Brain microvascular endothelial cell (primary cell): Measurements from ENCODE around the gene KCND3.

ENCODE experiments used
- DNase-seq: peaks from one replicate; pipeline ENCODE4 v3.0.0-alpha.2; 2020
- H3K27ac ChIP-seq: fragments of 250-450 bp; sonication (Bioruptor Pico); 2 replicates; pipeline ENCODE4 v1.5.1; 2020; ENCODE audit warnings: mild to moderate bottlenecking, moderate library complexity
- H3K27me3 ChIP-seq: fragments of 250-450 bp; sonication (Bioruptor Pico); replicated peaks from 2 replicates; pipeline ENCODE4 v1.5.1; 2020; ENCODE audit warnings: mild to moderate bottlenecking
- H3K36me3 ChIP-seq: fragments of 250-450 bp; sonication (Bioruptor Pico); replicated peaks from 2 replicates; pipeline ENCODE4 v1.5.1; 2020; ENCODE audit warnings: mild to moderate bottlenecking
- H3K4me3 ChIP-seq: 2 replicates; pipeline ENCODE4 v1.5.1; 2011; ENCODE audit warnings: low read depth, mild to moderate bottlenecking, control low read depth, low read length, moderate library complexity
- CTCF ChIP-seq: IDR thresholded peaks from 2 replicates; pipeline ENCODE4 v1.5.1; 2011; ENCODE audit warnings: low read depth, mild to moderate bottlenecking, moderate library complexity, low read length, control low read depth, inconsistent platforms; ENCODE audit errors: missing control alignments
- in situ Hi-C: cut with HindIII; loops from 2 replicates; pipeline ENCODE4 v1.10.0; 2017; ENCODE audit warnings: low sequenced_read_pairs, low pct_ligation_motif_present

Gene KCND3

GRCh38 chr1:111961773-111962565, 27.5 kb downstream of the KCND3 start:
- no peaks in the 10 kb centered on the region for H3K27me3 ChIP-seq
- no peak for TF ChIP-seq CTCF
- no peak overlapping the region for H3K27ac ChIP-seq
- H3K36me3 ChIP-seq = no peaks in the 10 kb centered on the region
- no peak overlapping the region for H3K4me3 ChIP-seq
- in situ Hi-C loops = no loop called here
- DNase-seq = no peak

GRCh38 chr1:111961016-111961415, 28.5 kb downstream of the KCND3 start:
- Histone ChIP-seq H3K4me3 (no peak overlapping the region), H3K27me3 (no peaks in the 10 kb centered on the region), H3K36me3 (no peaks in the 10 kb centered on the region), H3K27ac (no peak overlapping the region)
- no peak for TF ChIP-seq CTCF
- in situ Hi-C loops = no loop called here
- DNase-seq = no peak

GRCh38 chr1:111959436-111959835, 30.0 kb downstream of the KCND3 start:
- DNase-seq = no peak
- no peak for TF ChIP-seq CTCF
- no peak overlapping the region for H3K4me3 ChIP-seq
- in situ Hi-C loops = no loop called here
- H3K27ac ChIP-seq = no peak overlapping the region
- no peaks in the 10 kb centered on the region for H3K36me3 ChIP-seq
- no peaks in the 10 kb centered on the region for H3K27me3 ChIP-seq

GRCh38 chr1:111958851-111959250, 30.6 kb downstream of the KCND3 start:
- H3K27ac ChIP-seq = no peak overlapping the region
- DNase-seq = no peak
- in situ Hi-C loops = no loop called here
- TF ChIP-seq CTCF = no peak
- H3K36me3 ChIP-seq = no peaks in the 10 kb centered on the region
- H3K27me3 ChIP-seq = no peaks in the 10 kb centered on the region
- H3K4me3 ChIP-seq = no peak overlapping the region

- no peak for TF ChIP-seq CTCF
- in situ Hi-C loops = no loop called here
- Histone ChIP-seq H3K36me3 (no peaks in the 10 kb centered on the region), H3K27me3 (no peaks in the 10 kb centered on the region), H3K27ac (no peak overlapping the region), H3K4me3 (no peak overlapping the region)
- DNase-seq = no peak
Observed at GRCh38 chr1:111958075-111958474, 31.4 kb downstream of the KCND3 start.
